NB4 (cell line): ENCODE data around the gene GPR176.
A peak's percentile ranks its signal among the peaks of the same experiment; 100 is the strongest.

ENCODE experiments used
- DNase-seq: peaks from one replicate; pipeline ENCODE4 v3.0.0; 2010; ENCODE audit warnings: low read depth
- H3K4me3 ChIP-seq: one replicate; pipeline ENCODE4 v1.5.1; 2011; ENCODE audit warnings: mild to moderate bottlenecking, low read depth, low read length, moderate library complexity
- CTCF ChIP-seq: IDR thresholded peaks from one replicate; pipeline ENCODE4 v1.5.1; 2012; ENCODE audit warnings: low read depth, low read length
- MAX ChIP-seq: IDR thresholded peaks from 2 replicates; pipeline ENCODE4 v1.6.1; 2011; ENCODE audit warnings: low read depth, low read length
- MYC ChIP-seq: IDR thresholded peaks from 2 replicates; pipeline ENCODE4 v1.6.1; 2011; ENCODE audit warnings: low read depth, low read length
- POLR2A ChIP-seq: IDR thresholded peaks from 2 replicates; pipeline ENCODE4 v1.6.1; 2011; ENCODE audit warnings: mild to moderate bottlenecking; ENCODE audit not compliant: insufficient read length; ENCODE audit errors: extremely low read depth

Gene GPR176

GRCh38 chr15:39792025-39792843, 127.8 kb downstream of the GPR176 start:
- DNase-seq: no peak
- no peak overlapping the region for H3K4me3 ChIP-seq
- no peak for TF ChIP-seq MYC
- TF ChIP-seq POLR2A: no peak
- TF ChIP-seq CTCF: no peak
- TF ChIP-seq MAX: no peak

- peak; percentile 62 for DNase-seq
- H3K4me3 ChIP-seq: no peak overlapping the region
- TF ChIP-seq MYC: no peak
- TF ChIP-seq MAX: peak; percentile 27
Observed at GRCh38 chr15:39789736-39790135, 130.3 kb downstream of the GPR176 start.

GRCh38 chr15:39788800-39789565, 131.1 kb downstream of the GPR176 start:
- H3K4me3 ChIP-seq: no peak overlapping the region
- no peak for TF ChIP-seq CTCF
- TF ChIP-seq MYC: no peak
- TF ChIP-seq POLR2A: no peak
- TF ChIP-seq MAX: no peak
- DNase-seq: peak; percentile 63

- TF ChIP-seq POLR2A (no peak), MYC (no peak), CTCF (no peak), MAX (no peak)
- no peak overlapping the region for H3K4me3 ChIP-seq
- DNase-seq: no peak
Observed at GRCh38 chr15:39788108-39788507, 132.0 kb downstream of the GPR176 start.

- no peak for DNase-seq
- H3K4me3 ChIP-seq: no peak overlapping the region
- TF ChIP-seq CTCF: no peak
- no peak for TF ChIP-seq MAX
- TF ChIP-seq MYC: no peak
- TF ChIP-seq POLR2A: no peak
Observed at GRCh38 chr15:39787479-39787878, 132.6 kb downstream of the GPR176 start.

- peak; percentile 68 for DNase-seq
- TF ChIP-seq CTCF (peak; percentile 40), MYC (no peak)
- no peak overlapping the region for H3K4me3 ChIP-seq
Observed at GRCh38 chr15:39786447-39787056, 133.5 kb downstream of the GPR176 start.
